Right lung (tissue), 5 donors: ENCODE measurements around the gene PPP1R2C. TPM values are rescaled to one million over a fixed set of nuclear protein-coding genes. Genes with fewer than 3 reads are reported as not detected.
A peak's percentile ranks its signal among the peaks of the same experiment; 100 is the strongest.

Experiments
- DNase-seq, 2 donors: peaks; one replicate each; pipeline ENCODE4 v3.0.0-alpha.2; 2013
- polyA plus RNA-seq, 5 donors: library from polyadenylated mRNA; unstranded; fragments of 120-200 nt; gene quantifications; one replicate each; pipeline versions ENCODE4 v1.2.1 to v1.2.3, GENCODE V29; 2013; ENCODE audit warnings: inconsistent platforms in 1 of 5, low replicate concordance in 1 of 5; ENCODE audit not compliant: insufficient read length in 5 of 5, insufficient read depth in 1 of 5

The PPP1R2C gene
- polyA plus RNA-seq, 5 donors: not detected

DNA sequence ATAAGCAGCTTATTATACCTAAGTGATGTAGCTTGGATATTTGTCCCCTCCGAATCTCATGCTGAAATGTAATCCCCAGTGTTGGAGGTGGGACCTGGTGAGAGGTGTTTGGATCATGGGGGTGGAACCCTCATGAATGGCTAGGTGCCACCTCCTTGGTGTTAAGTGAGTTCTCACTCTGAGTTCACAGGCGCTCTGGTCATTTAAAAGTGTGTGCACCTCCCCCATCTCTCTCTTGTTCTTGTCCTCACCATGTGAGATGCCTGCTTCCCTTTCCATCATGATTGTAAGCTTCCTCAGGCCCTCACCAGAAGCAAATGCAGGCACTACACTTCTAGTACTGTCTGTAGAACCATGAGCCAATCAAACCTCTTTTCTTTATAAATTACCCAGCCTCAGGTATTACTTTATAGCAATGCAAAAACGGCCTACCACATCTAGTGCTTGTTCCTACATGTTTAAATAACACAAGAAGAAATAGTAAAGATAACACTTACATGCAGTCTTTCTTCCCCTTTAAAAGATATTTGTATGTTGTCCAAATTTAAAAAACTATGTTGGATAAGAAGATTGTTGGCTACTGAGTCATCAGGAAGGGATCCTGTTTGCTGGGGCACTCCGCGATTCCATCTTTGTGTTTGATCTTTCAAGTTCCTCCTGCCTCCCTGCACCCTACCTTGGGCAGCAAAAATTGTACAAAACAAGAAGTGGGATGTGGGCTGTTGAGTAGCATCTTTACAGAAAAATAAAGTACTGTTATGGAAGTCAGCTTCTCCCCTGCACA is 29.7 kb downstream of the PPP1R2C start:
- DNase-seq: no peak

DNA sequence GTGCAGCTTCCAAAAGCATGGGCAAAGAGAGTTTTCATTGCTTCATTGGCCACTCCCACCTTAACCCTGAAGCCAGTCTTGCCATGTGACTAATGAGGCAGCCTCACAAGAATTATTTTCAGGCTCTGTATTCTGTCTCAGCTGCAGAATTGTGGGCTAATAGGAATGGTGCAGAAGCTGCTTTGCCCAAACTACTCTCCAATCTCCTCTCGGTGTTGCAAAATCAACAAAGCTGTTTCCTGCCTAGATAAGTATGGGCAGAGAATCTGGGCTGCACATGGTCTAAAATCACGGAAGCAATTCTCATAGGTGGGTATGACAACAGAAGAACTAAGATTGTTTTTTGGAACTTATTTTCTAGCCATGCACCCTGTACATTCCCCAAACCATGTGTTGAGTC is 31.4 kb downstream of the PPP1R2C start:
- no peak for DNase-seq

DNA sequence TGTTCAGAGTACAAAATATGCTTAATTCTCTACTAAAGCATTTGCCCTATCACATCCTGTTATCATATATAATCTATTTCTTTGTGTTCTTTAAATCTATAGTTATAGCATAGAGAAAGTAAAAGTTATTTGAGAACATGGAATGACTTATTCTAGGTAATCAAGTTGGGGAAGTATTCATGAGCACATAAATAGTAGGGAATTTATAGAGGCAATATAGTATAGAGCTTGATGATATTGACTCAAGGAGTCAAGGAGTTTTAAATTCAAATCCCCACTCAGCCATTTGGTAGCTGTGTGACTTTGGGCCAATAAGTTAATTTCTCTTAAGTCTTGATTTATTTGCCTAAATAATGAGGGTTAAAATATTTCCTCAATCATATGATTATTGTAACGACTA is 37.5 kb downstream of the PPP1R2C start:
- DNase-seq: no peak

DNA sequence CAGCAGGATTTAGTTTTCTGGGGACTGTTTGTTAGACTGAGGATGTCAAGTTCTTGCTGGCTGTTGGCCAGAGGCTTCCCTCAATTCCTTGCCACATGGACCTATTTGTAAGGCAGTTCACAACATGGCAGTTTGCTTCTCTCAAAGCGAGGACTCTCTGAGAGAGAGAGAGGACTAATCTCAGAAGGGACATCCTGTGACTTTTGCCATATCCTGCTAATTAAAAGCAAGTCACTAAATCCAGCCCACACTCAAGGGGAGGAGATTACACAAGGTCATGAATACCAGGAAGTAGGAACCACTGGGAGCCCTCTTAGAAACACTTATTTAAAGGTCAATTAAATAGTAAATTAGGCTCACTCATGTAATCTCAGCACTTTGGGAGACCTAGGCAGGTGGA is 38.2 kb downstream of the PPP1R2C start:
- DNase-seq: no peak

DNA sequence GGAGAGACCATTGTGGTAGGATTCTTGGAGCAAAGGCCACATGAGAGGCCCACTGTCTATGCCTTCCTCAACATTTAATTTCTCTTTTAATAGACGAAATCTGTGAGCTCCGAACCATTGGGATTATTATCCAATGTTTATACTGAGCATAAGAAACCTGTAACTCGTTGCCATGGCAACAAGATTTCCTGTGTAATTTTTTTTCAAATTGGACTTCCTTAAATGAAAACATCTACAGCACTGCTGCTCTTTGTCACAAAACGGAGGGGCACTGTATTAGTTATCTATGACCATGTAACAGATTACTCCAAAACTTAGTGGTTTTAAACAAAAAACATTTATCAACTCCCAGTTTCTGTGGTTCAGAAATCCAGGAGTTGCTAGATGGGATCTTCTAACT is 38.7 kb downstream of the PPP1R2C start:
- DNase-seq: no peak

DNA sequence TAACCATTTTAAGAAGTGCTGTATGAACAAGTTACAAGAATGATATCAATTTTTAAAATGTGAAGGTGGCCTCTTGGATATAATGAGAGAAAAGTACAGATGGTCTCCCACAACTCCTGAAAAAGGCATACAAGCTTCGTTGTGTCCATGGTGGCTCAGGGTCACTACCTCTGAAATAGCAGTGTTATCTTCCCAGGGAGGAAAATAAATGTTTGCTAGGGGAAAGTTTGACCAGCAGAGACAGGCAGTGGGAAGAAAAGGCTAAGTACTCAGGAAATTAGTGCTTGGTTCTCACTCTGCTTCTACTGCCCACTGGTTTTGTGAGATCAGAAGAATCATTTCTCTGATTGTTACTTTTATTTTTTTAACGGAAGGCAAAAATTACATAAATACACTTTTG is 39.4 kb downstream of the PPP1R2C start:
- DNase-seq: no peak

DNA sequence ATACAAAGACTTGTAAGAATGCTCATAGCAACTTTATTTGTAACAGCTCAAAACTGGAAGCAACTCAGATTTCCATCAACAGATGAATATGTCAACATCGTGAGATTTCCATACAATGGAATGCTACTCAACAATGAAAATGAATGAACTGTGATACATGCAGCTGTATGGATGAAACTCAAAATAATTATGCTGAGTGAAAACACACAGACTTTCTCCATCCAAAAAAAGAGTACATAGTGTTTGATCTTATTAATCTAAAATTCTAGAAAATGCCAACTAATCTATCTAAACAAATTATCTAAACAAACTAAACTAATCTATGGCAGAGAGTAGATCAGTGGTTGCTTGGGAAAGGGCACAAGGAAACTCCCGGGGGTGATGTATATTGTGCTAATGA is 42.7 kb downstream of the PPP1R2C start:
- DNase-seq: peak; percentile 36 to 60

DNA sequence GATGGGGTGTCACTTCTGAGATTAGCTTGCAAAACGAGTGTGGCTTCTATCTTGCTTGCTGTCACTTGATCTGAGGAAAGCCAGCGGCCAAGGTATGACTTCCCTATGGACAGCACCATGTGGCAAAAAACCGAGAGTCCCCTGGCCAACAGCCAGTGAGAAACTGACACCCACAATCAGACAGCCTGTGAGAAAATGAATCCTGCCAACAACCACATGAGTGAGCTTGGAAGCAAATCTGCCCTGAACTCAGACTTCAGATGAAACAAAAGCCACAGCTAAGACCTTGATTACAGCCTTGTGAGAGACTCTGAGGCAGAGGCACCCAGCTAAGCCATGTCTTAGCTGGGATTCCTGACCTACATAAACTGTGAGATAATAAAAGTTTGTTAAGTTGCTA is 45.5 kb downstream of the PPP1R2C start:
- DNase-seq: no peak
